SJSA1 (cell line): ENCODE data around the gene CSMD2. TPM values are rescaled to one million over a fixed set of nuclear protein-coding genes. Genes with fewer than 3 reads are reported as not detected.

Source experiments
- DNase-seq, 2 experiments: peaks; one replicate each; pipeline ENCODE4 v3.0.0-alpha.2; 2015 to 2020; ENCODE audit warnings: low spot score in 2 of 2, low read depth in 1 of 2
- H3K27ac ChIP-seq: fragments of 250-450 bp; sonication (Bioruptor Pico); 2 replicates; pipeline ENCODE4 v1.5.1; 2020; ENCODE audit warnings: mild to moderate bottlenecking, moderate library complexity
- H3K27me3 ChIP-seq: fragments of 250-450 bp; sonication (Bioruptor Pico); replicated peaks from 2 replicates; pipeline ENCODE4 v1.5.1; 2020; ENCODE audit warnings: mild to moderate bottlenecking, moderate library complexity
- H3K36me3 ChIP-seq: fragments of 250-450 bp; sonication (Bioruptor Pico); 2 replicates; pipeline ENCODE4 v1.5.1; 2020; ENCODE audit warnings: mild to moderate bottlenecking
- H3K4me1 ChIP-seq: fragments of 250-450 bp; sonication (Bioruptor Pico); replicated peaks from 2 replicates; pipeline ENCODE4 v1.6.1; 2021; ENCODE audit warnings: mild to moderate bottlenecking
- H3K4me3 ChIP-seq: fragments of 250-450 bp; sonication (Bioruptor Pico); 2 replicates; pipeline ENCODE4 v1.5.1; 2020; ENCODE audit warnings: mild to moderate bottlenecking
- H3K9me3 ChIP-seq: fragments of 250-450 bp; sonication (Bioruptor Pico); replicated peaks from 2 replicates; pipeline ENCODE4 v1.5.1; 2020; ENCODE audit warnings: mild to moderate bottlenecking
- total RNA-seq: library from RNA; depleted of rRNA; stranded (reverse); fragments of >200 nt; shearing (Covaris generic); gene quantifications from 2 replicates; pipeline ENCODE4 v1.2.3, GENCODE V29; 2014

CSMD2 gene
- total RNA-seq, 1 experiment from 2014 or later = 0.87 TPM

- Histone ChIP-seq H3K4me3 (no peak overlapping the region), H3K4me1 (no peaks in the 10 kb centered on the region), H3K9me3 (no peaks in the 10 kb centered on the region), H3K27ac (no peak overlapping the region), H3K36me3 (no peaks in the 10 kb centered on the region), H3K27me3 (no peaks in the 10 kb centered on the region)
- no peak for DNase-seq
Measured at GRCh38 chr1:33636209-33636608, 528.8 kb downstream of the CSMD2 start.

GRCh38 chr1:33635336-33636012 is 529.6 kb downstream of the CSMD2 start:
- H3K4me1 ChIP-seq = no peaks in the 10 kb centered on the region
- no peak overlapping the region for H3K27ac ChIP-seq
- no peak for DNase-seq
- H3K27me3 ChIP-seq = no peaks in the 10 kb centered on the region
- H3K4me3 ChIP-seq = no peak overlapping the region
- no peaks in the 10 kb centered on the region for H3K9me3 ChIP-seq
- no peaks in the 10 kb centered on the region for H3K36me3 ChIP-seq

- peak in 1 of 2 experiments; percentile 28 for DNase-seq
- Histone ChIP-seq H3K4me1 (no peaks in the 10 kb centered on the region), H3K27me3 (no peaks in the 10 kb centered on the region), H3K36me3 (no peaks in the 10 kb centered on the region), H3K9me3 (no peaks in the 10 kb centered on the region), H3K27ac (no peak overlapping the region), H3K4me3 (no peak overlapping the region)
Measured at GRCh38 chr1:33634806-33635205, 530.2 kb downstream of the CSMD2 start.

- no peak overlapping the region for H3K27ac ChIP-seq
Measured at GRCh38 chr1:33634143-33634542, 530.9 kb downstream of the CSMD2 start.

GRCh38 chr1:33633019-33633801 is 531.8 kb downstream of the CSMD2 start:
- Histone ChIP-seq H3K4me3 (no peak overlapping the region), H3K36me3 (no peaks in the 10 kb centered on the region), H3K4me1 (no peaks in the 10 kb centered on the region), H3K27me3 (no peaks in the 10 kb centered on the region), H3K9me3 (no peaks in the 10 kb centered on the region), H3K27ac (no peak overlapping the region)
- DNase-seq = peak; percentile 55 to 88

More at GRCh38 chr1:33634143-33634542, 530.9 kb downstream of the CSMD2 start:
- no peaks in the 10 kb centered on the region for H3K36me3 ChIP-seq
- no peaks in the 10 kb centered on the region for H3K4me1 ChIP-seq
- H3K4me3 ChIP-seq = no peak overlapping the region
- DNase-seq = peak in 1 of 2 experiments; percentile 30
- H3K9me3 ChIP-seq = no peaks in the 10 kb centered on the region
- no peaks in the 10 kb centered on the region for H3K27me3 ChIP-seq

- Histone ChIP-seq H3K27me3 (peaks cover 5% of the 10 kb centered on the region; the same call in 1 of the 2 replicates), H3K4me1 (no peaks in the 10 kb centered on the region), H3K9me3 (no peaks in the 10 kb centered on the region), H3K36me3 (no peaks in the 10 kb centered on the region), H3K27ac (no peak overlapping the region), H3K4me3 (no peak overlapping the region)
- DNase-seq = no peak
Measured at GRCh38 chr1:33630686-33631085, 534.3 kb downstream of the CSMD2 start.

GRCh38 chr1:33626801-33627200 is 538.2 kb downstream of the CSMD2 start:
- DNase-seq = no peak
- Histone ChIP-seq H3K36me3 (no peaks in the 10 kb centered on the region), H3K27me3 (peaks cover 11% of the 10 kb centered on the region; the same call in 1 of the 2 replicates), H3K4me1 (no peaks in the 10 kb centered on the region), H3K9me3 (no peaks in the 10 kb centered on the region), H3K4me3 (no peak overlapping the region), H3K27ac (no peak overlapping the region)

GRCh38 chr1:33624991-33625870 is 539.8 kb downstream of the CSMD2 start:
- Histone ChIP-seq H3K4me3 (no peak overlapping the region), H3K9me3 (no peaks in the 10 kb centered on the region), H3K27ac (no peak overlapping the region), H3K36me3 (no peaks in the 10 kb centered on the region), H3K27me3 (peaks cover 11% of the 10 kb centered on the region), H3K4me1 (no peaks in the 10 kb centered on the region)
- no peak for DNase-seq

GRCh38 chr1:33624261-33624990 is 540.6 kb downstream of the CSMD2 start:
- H3K9me3 ChIP-seq = no peaks in the 10 kb centered on the region
- H3K27me3 ChIP-seq = peaks cover 11% of the 10 kb centered on the region
- DNase-seq = no peak
- no peaks in the 10 kb centered on the region for H3K4me1 ChIP-seq
- no peaks in the 10 kb centered on the region for H3K36me3 ChIP-seq
- no peak overlapping the region for H3K27ac ChIP-seq
- no peak overlapping the region for H3K4me3 ChIP-seq

GRCh38 chr1:33623811-33624210 is 541.2 kb downstream of the CSMD2 start:
- Histone ChIP-seq H3K36me3 (no peaks in the 10 kb centered on the region), H3K9me3 (no peaks in the 10 kb centered on the region), H3K27me3 (peaks cover 11% of the 10 kb centered on the region), H3K27ac (no peak overlapping the region), H3K4me1 (no peaks in the 10 kb centered on the region), H3K4me3 (no peak overlapping the region)
- no peak for DNase-seq

GRCh38 chr1:33622757-33623156 is 542.3 kb downstream of the CSMD2 start:
- Histone ChIP-seq H3K4me3 (no peak overlapping the region), H3K36me3 (no peaks in the 10 kb centered on the region), H3K9me3 (no peaks in the 10 kb centered on the region), H3K27me3 (peaks cover 7% of the 10 kb centered on the region), H3K4me1 (no peaks in the 10 kb centered on the region), H3K27ac (no peak overlapping the region)
- DNase-seq = no peak

- Histone ChIP-seq H3K27me3 (peaks cover 6% of the 10 kb centered on the region), H3K9me3 (no peaks in the 10 kb centered on the region), H3K27ac (no peak overlapping the region), H3K4me3 (no peak overlapping the region), H3K4me1 (no peaks in the 10 kb centered on the region), H3K36me3 (no peaks in the 10 kb centered on the region)
- no peak for DNase-seq
Measured at GRCh38 chr1:33618636-33619035, 546.4 kb downstream of the CSMD2 start.

- H3K4me3 ChIP-seq = no peak overlapping the region
- H3K9me3 ChIP-seq = no peaks in the 10 kb centered on the region
- H3K4me1 ChIP-seq = no peaks in the 10 kb centered on the region
- DNase-seq = no peak
- H3K36me3 ChIP-seq = no peaks in the 10 kb centered on the region
- H3K27ac ChIP-seq = no peak overlapping the region
- H3K27me3 ChIP-seq = no peaks in the 10 kb centered on the region; the same call in none of the 2 replicates
Measured at GRCh38 chr1:33617451-33617850, 547.6 kb downstream of the CSMD2 start.
